GM18867 (cell line): ENCODE measurements around the gene PHACTR3.
A peak's percentile ranks its signal among the peaks of the same experiment; 100 is the strongest.
"Not testable (repeated sequence)": the region's sequence is repeated elsewhere in the genome, so short reads cannot be mapped to it uniquely, and the experiment has no call there.

Experiments used
- ATAC-seq: cut with Tn5 transposase; IDR thresholded peaks from one replicate; pipeline ENCODE4 v1.9.1; 2021; ENCODE audit warnings: mild to moderate bottlenecking, moderate library complexity; ENCODE audit not compliant: unreplicated experiment

Gene PHACTR3

GRCh38 chr20:59603781-59604541 lies at the start of gene PHACTR3:
Gene PHACTR3 (plus strand): TSS chr20:59604540. CDS start chr20:59605015, 475 bp downstream.
- no peak for ATAC-seq

GRCh38 chr20:59557733-59558529 lies 46.4 kb upstream of the PHACTR3 start:
- not testable (repeated sequence) for ATAC-seq

- ATAC-seq = no peak
Measured at GRCh38 chr20:59559024-59559817, 45.1 kb upstream of the PHACTR3 start.

GRCh38 chr20:59559863-59560262 lies 44.5 kb upstream of the PHACTR3 start:
- no peak for ATAC-seq

GRCh38 chr20:59560588-59561227 lies 43.6 kb upstream of the PHACTR3 start:
- no peak for ATAC-seq

- no peak for ATAC-seq
Measured at GRCh38 chr20:59561228-59561605, 43.1 kb upstream of the PHACTR3 start.

GRCh38 chr20:59561614-59562277 lies 42.6 kb upstream of the PHACTR3 start:
- no peak for ATAC-seq

GRCh38 chr20:59564171-59564570 lies 40.2 kb upstream of the PHACTR3 start:
- ATAC-seq = no peak

GRCh38 chr20:59564943-59565342 lies 39.4 kb upstream of the PHACTR3 start:
- ATAC-seq = no peak

GRCh38 chr20:59565768-59566461 lies 38.4 kb upstream of the PHACTR3 start:
- no peak for ATAC-seq

GRCh38 chr20:59566631-59567524 lies 37.5 kb upstream of the PHACTR3 start:
- no peak for ATAC-seq

GRCh38 chr20:59567585-59568508 lies 36.5 kb upstream of the PHACTR3 start:
- no peak for ATAC-seq

- no peak for ATAC-seq
Measured at GRCh38 chr20:59568509-59569024, 35.8 kb upstream of the PHACTR3 start.

GRCh38 chr20:59569305-59569704 lies 35.0 kb upstream of the PHACTR3 start:
- no peak for ATAC-seq

- ATAC-seq = no peak
Measured at GRCh38 chr20:59571151-59571550, 33.2 kb upstream of the PHACTR3 start.

- ATAC-seq = peak; percentile 59
Measured at GRCh38 chr20:59571551-59572314, 32.6 kb upstream of the PHACTR3 start.

- ATAC-seq = no peak
Measured at GRCh38 chr20:59572515-59572914, 31.8 kb upstream of the PHACTR3 start.
